DND-41 (cell line): ENCODE measurements around the gene VPS72.
"Not testable (repeated sequence)": the region's sequence is repeated elsewhere in the genome, so short reads cannot be mapped to it uniquely, and the experiment has no call there.

Source experiments
- ATAC-seq: fragments of 200-7000 bp; cut with Tn5 transposase; 3 replicates; pipeline ENCODE4 v1.9.1; 2021; ENCODE audit warnings: low read depth; ENCODE audit not compliant: insufficient read depth
- DNase-seq: peaks from one replicate; pipeline ENCODE4 v3.0.0-alpha.2; 2020
- H2AFZ ChIP-seq: 2 replicates; pipeline ENCODE4 v1.6.0; 2012; ENCODE audit warnings: low read depth, low read length
- H3K27ac ChIP-seq: 2 replicates; pipeline ENCODE4 v1.5.1; 2012; ENCODE audit warnings: low read length, inconsistent platforms
- H3K27me3 ChIP-seq: fragments of 200-600 bp; sonication (generic); 2 replicates; pipeline ENCODE4 v1.6.0; 2012; ENCODE audit warnings: low read length, mild to moderate bottlenecking, inconsistent platforms; ENCODE audit not compliant: insufficient read depth, poor library complexity
- H3K36me3 ChIP-seq: 2 replicates; pipeline ENCODE4 v1.5.1; 2012; ENCODE audit warnings: low read length, inconsistent platforms; ENCODE audit not compliant: insufficient read depth
- H3K4me1 ChIP-seq: 2 replicates; pipeline ENCODE4 v1.5.1; 2012; ENCODE audit warnings: mild to moderate bottlenecking, low read length; ENCODE audit not compliant: insufficient read depth
- H3K4me2 ChIP-seq: 2 replicates; pipeline ENCODE4 v1.6.0; 2012; ENCODE audit warnings: mild to moderate bottlenecking, moderate library complexity, low read length, inconsistent platforms; ENCODE audit not compliant: insufficient read depth
- H3K4me3 ChIP-seq, 2 experiments: fragments of 200-600 bp in 1 of 2; shearing (Covaris generic) in 1 of 2; 2 replicates each; pipeline ENCODE4 v1.5.1; 2012 to 2016; ENCODE audit warnings: inconsistent platforms in 2 of 2, low read length in 2 of 2, mild to moderate bottlenecking in 2 of 2, low read depth in 1 of 2, moderate library complexity in 1 of 2
- H3K79me2 ChIP-seq: 2 replicates; pipeline ENCODE4 v1.6.0; 2012; ENCODE audit warnings: low read length, inconsistent platforms; ENCODE audit not compliant: insufficient read depth
- H3K9ac ChIP-seq: 2 replicates; pipeline ENCODE4 v1.6.0; 2012; ENCODE audit warnings: low read depth, mild to moderate bottlenecking, inconsistent platforms, low read length, moderate library complexity
- H3K9me3 ChIP-seq: 2 replicates; pipeline ENCODE4 v1.5.1; 2012; ENCODE audit warnings: low read length, moderate library complexity, mild to moderate bottlenecking, inconsistent platforms; ENCODE audit not compliant: insufficient read depth, severe bottlenecking
- H4K20me1 ChIP-seq: 2 replicates; pipeline ENCODE4 v1.6.0; 2012; ENCODE audit warnings: low read length; ENCODE audit not compliant: insufficient read depth
- CTCF ChIP-seq: IDR thresholded peaks from 2 replicates; pipeline ENCODE4 v1.5.1; 2012; ENCODE audit warnings: borderline replicate concordance, low read length, moderate library complexity, mild to moderate bottlenecking; ENCODE audit not compliant: poor library complexity, severe bottlenecking; ENCODE audit errors: extremely low read depth
- EZH2 ChIP-seq: IDR thresholded peaks from 3 replicates; pipeline ENCODE4 v1.6.1; 2012; ENCODE audit warnings: borderline replicate concordance, low read depth, mild to moderate bottlenecking, moderate library complexity, low read length, inconsistent platforms; ENCODE audit not compliant: severe bottlenecking

The VPS72 gene

GRCh38 chr1:151193856-151194255 is 3.9 kb upstream of the VPS72 start:
- DNase-seq: no peak
- H3K9ac ChIP-seq: no peak overlapping the region

GRCh38 chr1:151193304-151193703 is 3.3 kb upstream of the VPS72 start:
- H3K4me1 ChIP-seq: peaks cover 32% of the 10 kb centered on the region
- ATAC-seq: no peak

More at GRCh38 chr1:151193856-151194255, 3.9 kb upstream of the VPS72 start:
- Histone ChIP-seq H3K4me1 (peaks cover 27% of the 10 kb centered on the region), H3K9me3 (no peaks in the 10 kb centered on the region), H3K36me3 (no peaks in the 10 kb centered on the region; the same call in 1 of the 2 replicates), H3K79me2 (peaks cover 16% of the 10 kb centered on the region), H4K20me1 (peaks cover under 1% of the 10 kb centered on the region; the same call in 1 of the 2 replicates), H3K27me3 (no peaks in the 10 kb centered on the region), H2AFZ (no peak overlapping the region), H3K4me3 (no peak overlapping the region), H3K27ac (no peak overlapping the region), H3K4me2 (no peak overlapping the region)
- ATAC-seq: no peak
- TF ChIP-seq CTCF: no peak
- no peak for TF ChIP-seq EZH2

GRCh38 chr1:151192047-151192446 is 2.0 kb upstream of the VPS72 start:
- Histone ChIP-seq H3K9me3 (no peaks in the 10 kb centered on the region), H3K27me3 (no peaks in the 10 kb centered on the region), H2AFZ (no peak overlapping the region), H3K9ac (no peak overlapping the region), H4K20me1 (no peaks in the 10 kb centered on the region), H3K4me2 (no peak overlapping the region), H3K4me1 (peaks cover 33% of the 10 kb centered on the region), H3K36me3 (no peaks in the 10 kb centered on the region), H3K4me3 (no peak overlapping the region), H3K79me2 (peaks cover 29% of the 10 kb centered on the region), H3K27ac (no peak overlapping the region)
- no peak for DNase-seq
- ATAC-seq: no peak
- no peak for TF ChIP-seq EZH2
- no peak for TF ChIP-seq CTCF

More at GRCh38 chr1:151193304-151193703, 3.3 kb upstream of the VPS72 start:
- no peak overlapping the region for H3K27ac ChIP-seq
- H3K4me3 ChIP-seq: no peak overlapping the region
- peaks cover 16% of the 10 kb centered on the region for H3K79me2 ChIP-seq
- H3K9me3 ChIP-seq: no peaks in the 10 kb centered on the region
- H4K20me1 ChIP-seq: no peaks in the 10 kb centered on the region
- DNase-seq: no peak
- no peaks in the 10 kb centered on the region for H3K36me3 ChIP-seq
- no peaks in the 10 kb centered on the region for H3K27me3 ChIP-seq
- no peak overlapping the region for H3K4me2 ChIP-seq
- H3K9ac ChIP-seq: no peak overlapping the region
- TF ChIP-seq EZH2: no peak
- no peak for TF ChIP-seq CTCF
- no peak overlapping the region for H2AFZ ChIP-seq

GRCh38 chr1:151188667-151189066 is 1.3 kb downstream of the VPS72 start:
- H3K27me3 ChIP-seq, ATAC-seq, H2AFZ ChIP-seq, H3K9me3 ChIP-seq, H4K20me1 ChIP-seq, DNase-seq: not testable (repeated sequence)
- H3K36me3 ChIP-seq: peaks cover 24% of the 10 kb centered on the region
- H3K4me3 ChIP-seq: peak overlapping the region; percentile 46 to 66; a peak in 3 of 4 replicates
- H3K9ac ChIP-seq: peak overlapping the region; percentile 73
- H3K27ac ChIP-seq: peak overlapping the region; percentile 82
- H3K79me2 ChIP-seq: peaks cover 39% of the 10 kb centered on the region
- peak overlapping the region; percentile 63 for H3K4me2 ChIP-seq
- H3K4me1 ChIP-seq: peaks cover 28% of the 10 kb centered on the region
